ENCODE data around the gene DNM3. TPM values are rescaled to one million over a fixed set of nuclear protein-coding genes. Genes with fewer than 3 reads are reported as not detected.

DNM3 gene
- total and polyA plus RNA-seq, 2 experiments from 2014 or later = 0.11 to 1.4 TPM

DNA sequence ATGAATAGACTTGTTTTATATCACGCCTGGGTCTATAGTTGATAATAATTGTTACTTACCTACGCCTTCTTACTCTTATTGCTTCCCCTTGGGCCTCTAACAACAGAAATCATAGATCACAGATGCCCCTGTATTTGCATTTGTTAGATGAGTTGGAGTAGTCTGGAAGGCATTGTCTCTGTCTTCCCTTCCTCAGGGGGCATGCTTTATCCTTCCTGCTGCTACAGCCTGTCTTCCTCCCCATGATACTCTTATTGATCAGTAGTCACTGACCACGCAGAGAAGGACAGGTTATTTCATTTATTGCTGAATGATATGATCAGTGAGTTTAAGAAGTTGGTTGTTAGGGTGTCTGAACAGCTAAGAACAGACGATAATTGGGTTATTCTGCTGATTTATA lies 98.4 kb downstream of the DNM3 start:
- H3K36me3 ChIP-seq (ENCODE audit: low read depth) = no peaks in the 10 kb centered on the region
- no peaks in the 10 kb centered on the region for H3K9me2 ChIP-seq (ENCODE audit: insufficient read depth)
- H3K4me2 ChIP-seq (ENCODE audit: unreplicated experiment) = no peak overlapping the region
- no peak overlapping the region for H2AFZ ChIP-seq
- DNase-seq = no peak
- TF ChIP-seq EZH2phosphoT487 (IDR thresholded peaks at IDR 0.05; ENCODE audit: insufficient read depth, low read depth) (no peak), EZH2 (IDR thresholded peaks at IDR 0.05; ENCODE audit: insufficient read depth, poor library complexity, severe bottlenecking) (no peak)
- H4K20me1 ChIP-seq (ENCODE audit: insufficient read depth) = no peaks in the 10 kb centered on the region
- in situ Hi-C loops (cut with MboI) = no loop called here
- H3K27ac ChIP-seq = no peak overlapping the region
- no peaks in the 10 kb centered on the region for H3K27me3 ChIP-seq (replicated peaks; ENCODE audit: insufficient read depth)
- H3K4me1 ChIP-seq (ENCODE audit: insufficient read depth) = no peaks in the 10 kb centered on the region
- H3F3A ChIP-seq (ENCODE audit: insufficient read depth) = no peaks in the 10 kb centered on the region
- no peaks in the 10 kb centered on the region for H3K9me3 ChIP-seq (ENCODE audit: low read depth)
- H3K79me2 ChIP-seq (ENCODE audit: insufficient read depth) = no peaks in the 10 kb centered on the region
- H3K9ac ChIP-seq = no peak overlapping the region
- no peak overlapping the region for H3K4me3 ChIP-seq
- 81% methylated on average over 4 of the region's 4 CpGs for WGBS, 2 experiments (ENCODE audit: low coverage in 1 of 2, low lambda C conversion rate in 2 of 2, missing lambda C conversion rate in 2 of 2)

DNA sequence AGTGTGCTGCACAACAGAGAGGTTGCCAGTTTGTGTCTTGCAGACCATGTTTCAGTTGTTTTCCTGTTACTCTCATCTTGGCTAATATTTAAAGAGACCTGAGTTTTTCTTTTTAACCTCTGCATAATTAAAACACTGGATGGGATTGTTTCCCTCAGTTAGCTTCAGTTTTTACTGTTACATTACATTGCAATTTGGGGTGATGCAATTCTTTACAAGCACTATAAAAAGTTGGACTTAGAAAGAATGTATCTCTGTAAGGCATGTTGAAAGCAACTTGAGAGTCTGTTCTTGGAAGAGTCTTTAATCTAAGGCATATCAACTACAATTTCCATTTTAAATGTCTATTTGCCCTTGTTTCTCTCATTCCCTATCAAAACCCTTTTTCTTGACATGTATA lies 99.1 kb downstream of the DNM3 start:
- no peaks in the 10 kb centered on the region for H3K79me2 ChIP-seq (ENCODE audit: insufficient read depth)
- no peak overlapping the region for H3K4me3 ChIP-seq
- H3K27ac ChIP-seq = no peak overlapping the region
- TF ChIP-seq EZH2phosphoT487 (IDR thresholded peaks at IDR 0.05; ENCODE audit: insufficient read depth, low read depth) (no peak), EZH2 (IDR thresholded peaks at IDR 0.05; ENCODE audit: insufficient read depth, poor library complexity, severe bottlenecking) (no peak)
- H3K9me2 ChIP-seq (ENCODE audit: insufficient read depth) = no peaks in the 10 kb centered on the region
- H3K9ac ChIP-seq = no peak overlapping the region
- H2AFZ ChIP-seq = no peak overlapping the region
- H3K36me3 ChIP-seq (ENCODE audit: low read depth) = no peaks in the 10 kb centered on the region
- no peaks in the 10 kb centered on the region for H3F3A ChIP-seq (ENCODE audit: insufficient read depth)
- in situ Hi-C loops (cut with MboI) = no loop called here
- no peaks in the 10 kb centered on the region for H3K4me1 ChIP-seq (ENCODE audit: insufficient read depth)
- H4K20me1 ChIP-seq (ENCODE audit: insufficient read depth) = no peaks in the 10 kb centered on the region
- no peak overlapping the region for H3K4me2 ChIP-seq (ENCODE audit: unreplicated experiment)
- no peaks in the 10 kb centered on the region for H3K9me3 ChIP-seq (ENCODE audit: low read depth)
- DNase-seq = peak; percentile 57
- H3K27me3 ChIP-seq (replicated peaks; ENCODE audit: insufficient read depth) = no peaks in the 10 kb centered on the region

GRCh38 chr1:171941920-171942319 lies 100.6 kb downstream of the DNM3 start:
- H3K36me3 ChIP-seq (ENCODE audit: low read depth) = no peaks in the 10 kb centered on the region
- no peaks in the 10 kb centered on the region for H4K20me1 ChIP-seq (ENCODE audit: insufficient read depth)
- no peak overlapping the region for H3K9ac ChIP-seq
- in situ Hi-C loops (cut with MboI) = no loop called here
- no peak overlapping the region for H2AFZ ChIP-seq
- no peaks in the 10 kb centered on the region for H3K4me1 ChIP-seq (ENCODE audit: insufficient read depth)
- TF ChIP-seq EZH2phosphoT487 (IDR thresholded peaks at IDR 0.05; ENCODE audit: insufficient read depth, low read depth) (no peak), EZH2 (IDR thresholded peaks at IDR 0.05; ENCODE audit: insufficient read depth, poor library complexity, severe bottlenecking) (no peak)
- H3K9me2 ChIP-seq (ENCODE audit: insufficient read depth) = no peaks in the 10 kb centered on the region
- H3K4me3 ChIP-seq = no peak overlapping the region
- H3F3A ChIP-seq (ENCODE audit: insufficient read depth) = no peaks in the 10 kb centered on the region
- no peaks in the 10 kb centered on the region for H3K79me2 ChIP-seq (ENCODE audit: insufficient read depth)
- H3K4me2 ChIP-seq (ENCODE audit: unreplicated experiment) = no peak overlapping the region
- no peaks in the 10 kb centered on the region for H3K27me3 ChIP-seq (replicated peaks; ENCODE audit: insufficient read depth)
- H3K27ac ChIP-seq = no peak overlapping the region
- WGBS, 2 experiments (ENCODE audit: low coverage in 1 of 2, low lambda C conversion rate in 2 of 2, missing lambda C conversion rate in 2 of 2) = 50 to 62% methylated on average over 1 of the region's 1 CpG
- no peak for DNase-seq
- no peaks in the 10 kb centered on the region for H3K9me3 ChIP-seq (ENCODE audit: low read depth)

- no peaks in the 10 kb centered on the region for H3F3A ChIP-seq (ENCODE audit: insufficient read depth)
- TF ChIP-seq EZH2 (IDR thresholded peaks at IDR 0.05; ENCODE audit: insufficient read depth, poor library complexity, severe bottlenecking) = no peak
- TF ChIP-seq EZH2phosphoT487 (IDR thresholded peaks at IDR 0.05; ENCODE audit: insufficient read depth, low read depth) = no peak
- H2AFZ ChIP-seq = no peak overlapping the region
- no peaks in the 10 kb centered on the region for H3K79me2 ChIP-seq (ENCODE audit: insufficient read depth)
- 0 out of 2 replicates have a peak, but pooled peaks cover 9% of the 10 kb centered on the region for H3K4me1 ChIP-seq (ENCODE audit: insufficient read depth)
- WGBS, 2 experiments (ENCODE audit: low coverage in 1 of 2, low lambda C conversion rate in 2 of 2, missing lambda C conversion rate in 2 of 2) = 98 to 99% methylated on average over 3 of the region's 3 CpGs
- H4K20me1 ChIP-seq (ENCODE audit: insufficient read depth) = no peaks in the 10 kb centered on the region
- no peaks in the 10 kb centered on the region for H3K27me3 ChIP-seq (replicated peaks; ENCODE audit: insufficient read depth)
- no peaks in the 10 kb centered on the region for H3K36me3 ChIP-seq (ENCODE audit: low read depth)
- no peak for DNase-seq
- H3K9me3 ChIP-seq (ENCODE audit: low read depth) = no peaks in the 10 kb centered on the region
- H3K9ac ChIP-seq = no peak overlapping the region
- no peak overlapping the region for H3K4me2 ChIP-seq (ENCODE audit: unreplicated experiment)
- H3K27ac ChIP-seq = no peak overlapping the region
- in situ Hi-C loops (cut with MboI) = no loop called here
- no peak overlapping the region for H3K4me3 ChIP-seq
- H3K9me2 ChIP-seq (ENCODE audit: insufficient read depth) = no peaks in the 10 kb centered on the region
These were observed 102.8 kb downstream of the DNM3 start for GRCh38 chr1:171943973-171944561.

DNA sequence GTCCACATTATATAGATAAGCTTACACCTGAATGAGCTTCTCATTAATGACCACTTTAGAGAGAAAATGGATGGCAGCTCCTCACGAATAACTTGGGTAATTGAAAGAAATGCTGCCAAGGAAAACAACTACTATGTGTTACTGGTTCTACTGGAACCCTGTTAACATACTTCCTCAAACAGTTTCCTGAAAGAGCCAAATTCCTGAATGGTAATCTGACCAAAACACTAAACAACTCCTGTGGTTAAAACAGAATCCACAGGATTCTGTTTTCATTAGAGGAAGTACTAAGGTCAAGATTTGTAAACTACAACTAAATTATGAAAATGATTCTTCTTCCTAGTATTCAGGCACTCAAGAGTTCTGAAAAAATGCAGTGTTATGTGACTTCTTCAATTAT lies 107.2 kb downstream of the DNM3 start:
- H3K27ac ChIP-seq = no peak overlapping the region
- H3K9me3 ChIP-seq (ENCODE audit: low read depth) = no peaks in the 10 kb centered on the region
- H4K20me1 ChIP-seq (ENCODE audit: insufficient read depth) = no peaks in the 10 kb centered on the region
- WGBS, 2 experiments (ENCODE audit: low coverage in 1 of 2, low lambda C conversion rate in 2 of 2, missing lambda C conversion rate in 2 of 2) = 22 to 31% methylated on average over 1 of the region's 1 CpG
- no peaks in the 10 kb centered on the region for H3K79me2 ChIP-seq (ENCODE audit: insufficient read depth)
- no peaks in the 10 kb centered on the region for H3K27me3 ChIP-seq (replicated peaks; ENCODE audit: insufficient read depth)
- no peak overlapping the region for H3K4me3 ChIP-seq
- no peak overlapping the region for H3K9ac ChIP-seq
- TF ChIP-seq EZH2phosphoT487 (IDR thresholded peaks at IDR 0.05; ENCODE audit: insufficient read depth, low read depth) (0 out of 2 replicates have a peak, but pooled peaks have one; percentile 23), EZH2 (IDR thresholded peaks at IDR 0.05; ENCODE audit: insufficient read depth, poor library complexity, severe bottlenecking) (no peak)
- no peaks in the 10 kb centered on the region for H3F3A ChIP-seq (ENCODE audit: insufficient read depth)
- in situ Hi-C loops (cut with MboI) = no loop called here
- DNase-seq = peak; percentile 46
- no peak overlapping the region for H3K4me2 ChIP-seq (ENCODE audit: unreplicated experiment)
- no peaks in the 10 kb centered on the region for H3K36me3 ChIP-seq (ENCODE audit: low read depth)
- no peaks in the 10 kb centered on the region for H3K9me2 ChIP-seq (ENCODE audit: insufficient read depth)
- H2AFZ ChIP-seq = no peak overlapping the region
- H3K4me1 ChIP-seq (ENCODE audit: insufficient read depth) = 0 out of 2 replicates have a peak, but pooled peaks cover 12% of the 10 kb centered on the region

Measured in GM23248 (cell line).